ENCODE data around the gene SLC35A5.

Gene SLC35A5

DNA sequence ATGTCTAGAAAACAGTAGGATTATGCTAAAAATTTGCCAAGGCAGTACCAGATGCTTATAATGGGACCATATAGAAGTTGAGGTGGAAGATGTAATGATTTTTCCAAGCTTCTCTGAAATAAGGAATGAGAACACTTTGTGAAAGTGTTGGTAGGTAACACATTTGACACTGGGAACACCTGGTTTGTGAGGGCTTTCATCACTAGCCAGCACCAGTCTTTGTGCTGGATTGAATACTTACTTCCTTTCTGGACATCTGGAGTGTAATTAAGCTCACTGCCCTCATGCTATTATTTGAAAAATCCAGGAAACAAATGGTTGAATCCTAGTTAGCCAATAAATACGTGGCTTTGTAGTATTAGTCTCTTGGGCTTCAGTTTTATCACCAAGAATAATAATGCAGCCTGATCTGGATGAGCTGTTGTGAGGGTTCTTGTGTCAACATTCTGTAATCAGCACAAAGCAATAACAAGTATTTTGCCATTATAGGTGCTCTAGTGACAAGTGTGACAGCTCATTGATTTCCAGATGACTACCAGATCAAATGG is 66.1 kb downstream of the SLC35A5 start:
- DNase-seq, result no peak

DNA sequence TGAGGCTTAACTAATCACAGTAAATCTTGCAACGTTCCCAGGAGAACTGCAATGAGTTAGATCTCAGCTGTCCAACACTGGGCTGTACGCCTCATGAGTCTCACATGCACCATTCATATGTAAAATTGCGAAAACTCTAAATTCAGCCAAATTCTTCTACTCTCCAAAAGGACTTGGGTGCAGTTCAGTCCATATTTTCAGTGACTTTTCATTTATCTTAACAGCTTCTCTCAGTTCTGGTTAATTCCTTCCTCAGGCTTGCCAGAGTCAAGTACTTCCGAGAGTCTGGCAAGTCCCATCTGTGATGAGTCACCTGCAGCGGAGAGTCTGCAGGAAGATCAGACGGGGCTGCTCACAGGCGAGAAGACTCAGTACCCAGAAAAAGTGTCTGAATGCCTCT is 67.6 kb downstream of the SLC35A5 start:
- no peak for DNase-seq

DNA sequence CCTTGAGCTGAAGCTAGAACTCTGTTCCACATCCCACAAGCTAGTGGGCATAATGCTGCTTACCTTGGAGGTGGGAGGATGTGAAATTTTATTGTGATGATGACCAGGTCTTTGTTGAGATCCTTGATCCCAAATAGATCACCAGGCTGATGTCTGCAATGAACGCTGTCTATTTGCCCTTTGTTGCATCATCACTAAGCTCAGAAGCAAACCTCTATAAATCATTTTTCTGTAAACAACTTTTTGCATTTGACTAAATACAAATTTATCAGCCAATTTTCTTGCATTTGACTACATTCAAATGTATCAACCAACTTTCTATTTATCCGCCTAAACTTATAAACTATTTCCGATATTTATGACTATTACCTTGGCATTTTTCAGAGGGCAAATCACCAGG is 69.4 kb downstream of the SLC35A5 start:
- no peak for DNase-seq

DNA sequence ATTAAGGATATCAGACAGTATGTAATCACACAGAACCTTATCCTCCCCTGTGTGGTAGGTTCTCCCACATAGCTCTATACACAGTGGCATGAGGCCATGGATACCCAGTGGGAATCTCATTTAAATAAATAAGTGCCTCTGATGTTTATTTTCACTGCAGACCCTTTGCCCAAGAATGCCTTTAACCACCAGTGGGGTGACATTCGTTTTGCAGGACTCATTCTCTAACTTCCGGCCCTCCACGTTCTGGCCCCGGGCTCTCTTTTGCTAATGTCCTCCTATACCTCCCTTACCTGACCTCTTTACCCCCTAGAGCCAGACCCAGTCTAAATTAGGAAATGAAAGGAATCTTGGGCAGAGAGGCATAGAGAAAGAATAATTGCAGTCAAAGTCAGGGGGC is 70.8 kb downstream of the SLC35A5 start:
- no peak for DNase-seq

DNA sequence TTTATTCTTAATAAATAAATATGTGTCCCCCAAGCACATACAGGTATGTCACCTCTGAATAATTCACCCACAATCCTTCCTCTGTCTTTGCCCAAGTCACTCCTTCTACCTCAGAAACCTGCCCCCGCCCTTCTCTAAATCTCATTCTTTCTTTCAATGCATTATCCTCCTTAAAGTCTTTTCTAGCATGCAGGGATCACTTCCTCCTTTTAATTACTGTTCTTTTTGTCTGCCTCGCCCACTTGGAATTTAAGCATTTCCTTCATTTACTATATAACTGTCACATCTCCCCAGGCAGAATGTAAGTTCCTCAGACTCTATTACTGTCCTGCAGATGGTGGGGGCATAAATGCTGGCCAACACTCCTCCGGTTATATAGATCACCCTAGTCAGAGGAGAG is 71.3 kb downstream of the SLC35A5 start:
- DNase-seq, result no peak

DNA sequence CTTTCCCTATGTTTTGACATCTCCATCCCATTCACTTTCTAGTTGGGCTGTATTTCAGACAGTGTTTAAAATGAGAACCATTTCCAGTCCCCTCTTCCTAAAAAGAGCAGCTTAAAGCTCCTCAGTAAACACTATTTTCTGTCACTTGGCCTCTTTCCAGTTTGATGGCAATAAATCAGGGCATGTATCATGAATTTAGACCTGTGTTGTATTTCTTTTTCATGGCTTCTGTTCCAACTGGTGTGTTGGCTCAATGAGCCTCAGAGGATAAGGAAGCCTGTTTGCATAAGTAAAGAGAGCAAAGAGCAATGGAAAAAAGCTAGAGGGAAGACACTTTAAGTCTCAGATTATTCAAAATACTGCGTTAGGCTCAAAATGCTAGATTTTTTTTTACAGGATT is 71.9 kb downstream of the SLC35A5 start:
- no peak for DNase-seq

DNA sequence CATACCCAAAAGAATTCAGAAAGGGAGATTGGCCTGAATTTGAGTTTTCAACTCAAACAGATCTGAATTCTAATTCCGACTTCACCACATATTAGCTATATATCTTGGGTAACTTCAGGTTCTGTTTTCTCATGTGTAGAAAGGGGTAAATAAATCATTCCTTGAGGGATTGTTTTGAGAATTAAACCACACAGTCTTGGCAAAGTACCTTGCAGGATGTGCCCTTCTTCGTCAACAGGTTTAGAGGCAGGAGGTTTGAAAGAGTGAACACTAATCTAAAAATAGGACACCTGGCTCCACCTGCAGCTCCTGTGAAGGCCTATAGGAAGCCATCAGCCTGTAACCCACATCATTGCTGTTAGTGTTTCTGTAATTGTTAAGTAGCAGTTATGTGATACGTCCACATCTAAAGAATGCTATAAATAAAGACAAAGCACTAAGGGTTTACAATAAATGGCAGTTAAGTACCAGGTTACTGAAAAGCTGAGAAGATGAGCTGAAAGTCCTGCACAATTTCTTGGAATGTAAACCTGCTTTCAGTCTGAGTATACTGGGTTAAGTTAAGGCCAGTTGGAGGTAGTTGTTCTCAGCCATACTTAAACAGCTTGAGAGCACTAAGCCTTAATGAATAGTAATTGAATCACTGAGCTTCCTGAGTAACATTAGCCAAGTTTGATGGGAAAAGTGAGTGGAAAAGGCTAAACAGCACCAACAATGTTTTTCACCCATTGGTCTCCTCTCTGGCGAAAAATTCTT is 73.1 kb downstream of the SLC35A5 start:
- no peak for DNase-seq
